Measurements from ENCODE around the gene FREM1.

- TF ChIP-seq CTCF (IDR thresholded peaks at IDR 0.05) (no peak), POLR2A (IDR thresholded peaks at IDR 0.05) (no peak), EP300 (IDR thresholded peaks at IDR 0.05; ENCODE audit: low read depth) (no peak)
Observed at GRCh38 chr9:14761584-14761983, 148.6 kb downstream of the FREM1 start.
